GM21526 (cell line): ENCODE measurements around the gene RNF31.
A peak's percentile ranks its signal among the peaks of the same experiment; 100 is the strongest.
"Not testable (repeated sequence)": the region's sequence is repeated elsewhere in the genome, so short reads cannot be mapped to it uniquely, and the experiment has no call there.

Experiments used
- ATAC-seq: cut with Tn5 transposase; IDR thresholded peaks from one replicate; pipeline ENCODE4 v1.9.1; 2021; ENCODE audit warnings: moderate library complexity; ENCODE audit not compliant: unreplicated experiment, low FRiP score

The RNF31 gene

DNA sequence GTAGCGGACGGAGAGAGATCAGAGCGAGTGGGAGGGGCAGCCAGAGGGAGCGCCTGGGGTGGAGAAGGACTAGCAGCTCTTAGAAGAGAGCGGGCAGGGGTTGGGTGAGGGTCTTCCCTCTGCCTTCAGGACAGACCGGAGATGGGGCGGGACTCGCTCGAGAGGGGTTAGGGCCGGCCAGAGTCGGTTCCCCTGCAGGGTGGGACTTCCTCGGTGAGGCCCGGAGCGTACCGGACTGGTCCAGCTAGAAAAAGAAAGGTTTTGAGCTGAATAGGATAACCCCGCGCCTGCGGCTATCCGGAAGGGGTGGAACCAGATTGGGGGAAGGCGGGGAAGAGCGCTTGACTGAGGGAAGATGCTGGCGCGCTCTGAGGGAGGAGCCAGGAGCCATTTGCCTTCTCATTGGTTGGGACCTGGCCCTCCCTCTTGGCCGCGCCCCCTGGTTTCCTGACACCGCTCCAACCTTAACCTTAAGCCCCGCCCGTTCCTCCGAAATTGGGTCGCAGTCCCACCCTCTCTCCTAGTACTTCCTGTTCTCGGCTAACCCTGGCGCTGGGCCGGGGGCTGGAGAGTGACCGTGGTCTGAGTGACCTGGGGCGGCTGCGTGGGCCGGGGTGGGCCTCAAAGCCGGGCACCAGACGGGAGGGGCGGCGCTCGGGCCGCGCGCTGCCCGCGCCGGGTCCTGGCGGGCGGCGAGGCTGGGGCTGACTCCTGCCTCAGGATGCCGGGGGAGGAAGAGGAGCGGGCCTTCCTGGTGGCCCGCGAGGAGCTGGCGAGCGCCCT lies at the start of gene RNF31:
TSS of gene RNF31 (plus strand) at position 521 of the 783 bp plus-strand sequence. CDS start at position 722, 201 bp downstream.
- peak; percentile 65 for ATAC-seq

DNA sequence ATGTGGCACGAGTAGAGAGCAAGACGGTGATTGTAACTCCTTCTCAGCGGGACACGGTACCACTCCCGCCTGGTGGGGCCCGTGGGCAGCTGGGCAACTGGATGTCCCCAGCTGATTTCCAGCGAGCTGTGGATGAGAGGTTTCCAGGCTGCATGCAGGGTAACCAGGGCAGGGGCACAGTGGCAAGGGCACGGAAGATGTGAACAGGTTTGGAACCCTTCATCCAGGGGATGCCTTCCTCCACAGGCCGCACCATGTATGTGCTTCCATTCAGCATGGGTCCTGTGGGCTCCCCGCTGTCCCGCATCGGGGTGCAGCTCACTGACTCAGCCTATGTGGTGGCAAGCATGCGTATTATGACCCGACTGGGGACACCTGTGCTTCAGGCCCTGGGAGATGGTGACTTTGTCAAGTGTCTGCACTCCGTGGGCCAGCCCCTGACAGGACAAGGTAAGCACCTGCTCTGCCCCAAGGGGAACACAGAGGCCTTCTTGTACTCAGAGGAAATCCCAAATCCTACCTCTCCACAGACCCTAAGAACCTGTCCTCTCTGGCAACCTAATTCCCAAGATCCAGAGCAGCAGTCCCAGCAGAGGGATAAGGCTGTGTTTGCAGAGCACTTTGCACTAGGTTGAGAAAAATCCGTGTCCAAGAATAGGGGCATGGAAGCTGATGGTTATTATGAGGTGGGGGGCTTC lies 48.9 kb upstream of the RNF31 start:
- ATAC-seq: no peak

GRCh38 chr14:24098927-24099813 lies 48.1 kb upstream of the RNF31 start:
- ATAC-seq: no peak

DNA sequence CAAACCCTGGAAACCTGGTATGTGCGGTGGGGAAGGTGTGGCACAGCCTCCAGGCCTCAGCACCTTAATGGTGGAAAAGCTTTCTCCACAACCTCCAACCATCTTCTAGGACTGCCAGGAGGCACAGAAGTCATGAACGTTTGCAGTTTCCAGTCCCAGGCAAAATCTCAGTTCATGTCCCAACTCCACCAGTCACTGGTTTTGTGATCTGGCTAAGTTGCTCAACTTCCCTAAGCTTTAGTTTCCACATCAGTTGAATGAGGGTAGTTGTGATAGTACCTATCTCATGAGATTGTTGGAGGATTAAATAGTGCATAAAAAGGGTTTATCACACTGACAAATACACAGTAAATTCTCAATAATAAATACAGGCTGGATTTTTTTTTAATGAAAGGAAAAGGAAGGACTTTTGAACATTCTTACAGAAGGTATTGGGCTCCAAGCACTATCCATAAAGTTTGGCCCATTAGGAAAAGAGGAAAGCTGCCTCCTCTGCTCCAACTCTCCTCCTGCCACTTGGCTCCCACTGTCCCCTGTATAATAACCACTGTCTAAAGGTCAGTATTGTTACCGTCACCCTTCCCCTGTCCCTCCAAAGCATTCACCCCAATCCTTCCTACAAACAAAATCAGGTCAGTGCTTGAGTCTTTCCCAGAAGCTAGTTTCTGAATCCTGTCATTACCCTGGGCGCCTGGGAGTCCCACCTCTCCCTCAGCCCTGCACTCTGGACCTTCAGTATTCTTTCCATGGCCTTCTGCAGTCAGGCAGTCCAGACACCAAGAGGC lies 46.9 kb upstream of the RNF31 start:
- ATAC-seq: no peak

GRCh38 chr14:24100982-24101494 lies 46.3 kb upstream of the RNF31 start:
- ATAC-seq: no peak

DNA sequence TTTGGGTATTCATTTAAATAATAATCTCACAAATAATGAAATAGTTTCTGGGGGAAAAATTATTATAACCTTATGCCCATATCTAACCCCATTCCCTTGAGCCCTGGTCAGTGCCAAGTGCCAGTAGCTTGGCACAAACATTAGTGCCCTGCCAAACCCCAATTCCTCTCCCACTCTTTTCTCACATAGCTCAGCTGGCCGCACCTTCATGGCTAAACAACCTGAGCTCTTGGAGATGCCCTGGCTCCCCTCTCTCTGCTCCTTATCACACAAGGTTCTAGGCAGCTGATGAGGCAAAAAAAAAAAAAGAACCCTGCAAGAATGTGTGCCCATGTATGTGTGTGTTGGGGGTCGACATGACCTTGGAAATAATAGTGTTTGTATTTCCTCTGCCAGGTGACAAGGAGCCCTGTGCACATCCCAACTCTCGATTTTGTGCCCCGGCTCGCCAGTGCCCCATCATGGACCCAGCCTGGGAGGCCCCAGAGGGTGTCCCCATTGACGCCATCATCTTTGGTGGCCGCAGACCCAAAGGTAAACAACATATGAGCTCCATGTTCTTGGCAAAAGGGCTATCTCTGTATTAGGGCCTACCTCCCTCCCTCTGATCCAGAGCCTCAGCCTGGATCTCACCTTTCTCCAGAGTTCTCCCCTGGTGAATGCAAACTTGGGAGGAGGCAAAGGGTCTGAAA lies 44.8 kb upstream of the RNF31 start:
- no peak for ATAC-seq

DNA sequence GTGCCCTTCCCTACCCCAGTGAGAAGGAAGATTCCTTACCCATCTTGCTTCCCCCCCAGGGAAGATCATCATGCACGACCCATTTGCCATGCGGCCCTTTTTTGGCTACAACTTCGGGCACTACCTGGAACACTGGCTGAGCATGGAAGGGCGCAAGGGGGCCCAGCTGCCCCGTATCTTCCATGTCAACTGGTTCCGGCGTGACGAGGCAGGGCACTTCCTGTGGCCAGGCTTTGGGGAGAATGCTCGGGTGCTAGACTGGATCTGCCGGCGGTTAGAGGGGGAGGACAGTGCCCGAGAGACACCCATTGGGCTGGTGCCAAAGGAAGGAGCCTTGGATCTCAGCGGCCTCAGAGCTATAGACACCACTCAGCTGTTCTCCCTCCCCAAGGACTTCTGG lies 43.8 kb upstream of the RNF31 start:
- ATAC-seq: no peak

DNA sequence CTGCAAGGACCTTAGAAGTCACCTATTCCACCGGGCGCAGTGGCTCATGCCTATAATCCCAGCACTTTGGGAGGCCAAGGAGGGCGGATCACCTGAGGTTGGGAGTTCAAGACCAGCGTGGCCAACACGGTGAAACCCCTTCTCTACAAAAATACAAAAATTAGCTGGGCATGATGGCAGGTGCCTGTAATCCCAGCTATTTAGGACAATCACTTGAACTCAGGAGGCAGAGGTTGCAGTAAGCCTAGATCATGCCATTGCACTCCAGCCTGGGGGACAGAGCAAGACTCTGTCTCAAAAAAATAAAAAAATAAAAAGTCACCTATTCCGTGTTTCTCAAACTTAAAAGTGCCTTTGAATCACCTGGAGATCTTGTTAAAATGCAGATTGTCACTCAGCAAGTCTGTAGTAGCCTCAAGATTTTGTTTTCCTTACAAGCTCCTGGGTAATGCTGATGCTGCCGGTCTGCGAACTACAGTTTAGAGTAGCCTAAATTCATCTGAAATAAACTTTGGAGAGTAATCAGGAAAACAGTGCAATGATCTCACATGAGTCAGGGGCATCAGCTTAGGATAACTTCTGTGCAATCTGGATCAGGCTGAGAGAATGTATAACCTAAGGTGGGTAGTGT lies 41.6 kb upstream of the RNF31 start:
- not testable (repeated sequence) for ATAC-seq

DNA sequence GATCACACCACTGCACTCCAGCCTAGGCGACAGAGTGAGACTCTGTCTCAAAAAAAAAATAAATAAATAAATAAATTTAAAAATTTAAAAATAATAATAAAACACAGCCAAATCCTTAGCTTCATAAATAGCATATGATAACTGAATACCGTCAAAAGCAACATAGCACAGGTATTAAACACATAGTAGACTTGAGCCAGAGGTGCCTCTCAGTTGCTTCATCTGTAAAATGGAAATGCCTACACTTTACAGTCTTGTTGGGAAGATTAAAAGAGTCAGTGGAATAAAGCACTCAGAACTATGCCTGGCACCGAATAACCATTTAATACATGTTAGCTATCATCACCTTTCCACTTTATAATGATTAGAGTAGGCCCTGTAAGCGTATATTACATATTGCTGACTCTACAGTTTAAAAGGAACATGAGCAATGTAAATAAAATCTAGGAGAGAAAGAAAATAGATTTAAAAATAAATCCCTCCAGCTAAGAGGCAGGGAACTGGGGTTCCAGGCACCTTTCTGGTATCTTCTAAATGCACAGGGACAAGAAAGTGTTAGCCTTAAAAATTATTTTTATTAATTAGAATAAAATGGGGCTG lies 40.5 kb upstream of the RNF31 start:
- no peak for ATAC-seq

- ATAC-seq: no peak
Observed at GRCh38 chr14:24108336-24108874, 38.9 kb upstream of the RNF31 start.

- ATAC-seq: no peak
Observed at GRCh38 chr14:24110060-24110459, 37.2 kb upstream of the RNF31 start.

GRCh38 chr14:24110523-24110922 lies 36.8 kb upstream of the RNF31 start:
- ATAC-seq: no peak

DNA sequence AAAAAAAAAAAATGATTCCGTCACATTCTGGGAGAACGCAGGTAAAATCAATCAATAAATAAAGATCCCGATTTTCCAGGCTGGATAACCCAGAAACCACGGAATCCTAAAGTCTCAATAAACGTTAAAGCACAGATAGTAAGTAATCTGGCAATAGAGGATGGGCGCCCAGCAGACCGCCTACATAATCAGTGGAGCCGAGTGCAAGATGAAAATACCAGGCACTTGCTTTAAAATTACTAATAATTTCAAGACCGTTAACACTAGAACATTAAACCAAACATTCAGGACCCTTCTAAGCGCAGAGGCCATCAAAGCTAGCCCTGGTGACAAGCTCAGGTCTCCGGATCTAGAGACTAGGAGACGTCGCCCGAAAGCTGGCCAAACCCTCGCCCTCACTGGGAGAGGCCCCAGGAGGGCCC lies 33.9 kb upstream of the RNF31 start:
- no peak for ATAC-seq

- no peak for ATAC-seq
Observed at GRCh38 chr14:24113801-24114531, 33.3 kb upstream of the RNF31 start.

DNA sequence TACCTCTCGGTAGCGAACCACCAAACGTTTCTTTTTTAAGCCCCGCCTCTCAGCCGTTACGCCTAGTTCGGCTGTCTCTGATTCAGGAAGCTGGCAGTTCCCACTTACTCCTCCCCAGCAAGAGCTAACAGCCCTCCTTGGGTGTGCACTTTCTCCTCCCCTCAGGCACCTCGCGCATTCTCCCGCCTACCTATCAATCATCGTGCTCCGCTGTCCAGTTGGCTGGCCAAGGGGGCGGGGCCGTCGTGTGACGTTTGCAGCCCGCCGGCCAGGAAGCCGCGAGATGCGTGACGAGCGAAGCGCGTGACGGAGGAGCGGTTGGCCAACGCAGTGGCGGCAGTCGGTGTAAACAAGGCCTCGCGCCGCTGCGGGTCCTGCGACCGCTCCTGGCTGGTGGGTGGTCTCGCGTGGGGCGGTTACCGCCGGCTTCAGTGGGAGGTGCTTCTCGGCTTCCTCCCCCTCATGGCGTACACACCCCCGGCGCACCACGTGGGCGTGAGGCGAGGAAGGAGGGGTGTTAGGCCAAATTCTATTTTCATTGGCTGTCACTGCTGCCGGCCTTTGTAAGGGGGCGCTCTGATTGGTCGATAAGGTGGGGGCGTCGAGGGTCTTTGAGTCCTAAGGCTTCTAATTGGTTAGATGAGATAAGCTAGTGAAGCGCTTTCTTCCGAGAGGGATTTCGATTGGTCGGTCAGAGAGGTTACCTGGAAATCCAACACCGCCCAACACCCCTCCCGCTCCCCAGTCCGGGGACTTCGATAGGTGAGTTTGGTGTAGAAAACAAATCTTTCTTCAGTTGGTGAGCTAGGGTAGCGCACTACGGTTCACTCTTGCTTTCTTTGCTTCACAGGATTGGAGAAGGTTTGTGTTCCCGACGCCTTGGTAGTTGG lies 32.5 kb upstream of the RNF31 start, which contains the start of the genes DCAF11 and NRL:
TSS of gene DCAF11 (plus strand) at position 246 of the 890 bp plus-strand sequence. CDS start 818 bp downstream, outside the sequence.
TSS of gene NRL (minus strand) at position 418 of the 890 bp plus-strand sequence. CDS start 32,101 bp downstream, outside the sequence.
- peak; percentile 81 for ATAC-seq

DNA sequence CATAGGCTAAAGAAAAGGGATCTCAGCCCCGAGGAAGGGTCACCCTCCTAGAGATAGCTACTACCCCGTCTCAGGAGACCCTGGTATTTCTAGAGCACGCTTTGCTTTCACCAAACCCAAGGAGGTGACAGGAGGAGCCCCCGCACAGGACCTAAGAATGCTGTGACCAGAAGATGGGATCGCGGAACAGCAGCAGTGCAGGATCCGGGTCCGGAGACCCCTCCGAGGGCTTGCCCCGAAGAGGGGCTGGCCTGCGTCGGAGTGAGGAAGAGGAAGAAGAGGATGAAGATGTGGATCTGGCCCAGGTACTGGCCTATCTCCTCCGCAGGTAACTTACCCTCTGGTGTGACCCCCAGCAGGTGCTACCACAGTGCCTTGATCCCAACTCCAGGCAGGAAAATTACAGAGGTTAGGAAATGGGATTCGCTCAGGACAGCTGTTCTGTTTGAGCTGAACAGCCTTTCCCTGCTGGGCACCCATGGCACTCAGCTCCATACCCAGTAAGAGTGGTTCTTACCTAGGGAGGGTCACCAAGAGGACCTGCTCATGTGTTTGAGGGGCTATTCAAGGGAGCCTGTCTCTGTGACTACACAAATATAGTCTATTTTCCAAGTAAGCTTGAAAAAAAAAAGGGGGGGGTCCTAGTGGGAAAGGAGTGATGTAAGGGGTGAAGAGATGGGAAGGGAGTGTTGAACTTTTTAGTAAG lies 31.7 kb upstream of the RNF31 start:
- no peak for ATAC-seq
